GM12872 (cell line): ENCODE measurements around the gene CRCP.
A peak's percentile ranks its signal among the peaks of the same experiment; 100 is the strongest.

Experiments used
- TF ChIP-seq, protein P1 (sequence below): IDR thresholded peaks from 3 replicates; pipeline ENCODE4 v1.5.1; 2011; ENCODE audit warnings: low read depth, mild to moderate bottlenecking, low read length, moderate library complexity; ENCODE audit not compliant: insufficient read depth

Gene CRCP

DNA sequence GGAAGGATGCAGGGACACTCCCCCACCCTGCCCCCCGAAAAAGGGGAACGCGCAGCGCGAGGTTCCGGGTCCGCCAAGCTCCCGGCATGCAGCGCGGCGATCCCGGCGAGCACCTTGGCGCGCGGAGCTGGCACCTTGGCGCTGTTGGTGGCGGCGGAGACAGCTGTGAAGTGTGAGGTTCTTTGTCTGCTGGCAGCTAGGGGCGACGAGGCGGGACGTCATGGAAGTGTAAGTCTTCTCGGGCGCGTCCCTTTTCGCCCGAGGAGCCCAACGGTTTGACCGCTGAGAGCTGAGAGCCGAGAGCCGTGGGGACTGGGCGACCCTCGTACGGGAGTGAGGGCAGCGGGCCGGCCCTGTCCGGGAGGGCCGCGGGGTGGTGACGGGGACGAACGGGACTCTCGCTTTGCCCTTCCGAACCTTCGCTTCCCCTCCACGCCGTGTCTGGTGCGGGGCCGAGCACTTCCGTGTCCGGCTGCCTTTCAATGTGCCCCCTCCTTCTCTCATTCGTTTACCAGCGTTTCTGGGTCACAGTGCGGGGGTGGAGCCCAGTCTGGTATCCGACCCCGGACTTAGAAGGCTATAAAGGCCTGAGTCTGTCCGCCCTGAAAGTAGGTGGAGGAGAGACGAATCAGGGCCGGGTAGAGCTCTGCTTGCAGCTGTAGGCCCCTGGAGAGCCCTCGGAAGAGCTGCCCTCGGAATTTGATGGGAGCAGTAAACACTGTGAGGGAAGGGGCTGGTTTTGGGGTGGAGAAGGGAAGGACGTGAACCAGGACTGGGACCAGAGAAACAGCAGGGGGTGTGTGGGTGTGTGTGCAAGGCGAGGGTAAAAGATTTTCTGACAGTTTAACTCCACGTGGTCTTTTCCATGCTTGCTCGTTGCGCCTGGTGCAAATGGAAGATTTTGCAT is at the start of gene CRCP:
TSS of gene CRCP (plus strand) at position 105 of the 907 bp plus-strand sequence. CDS start at position 221, 116 bp downstream.
- TF ChIP-seq, protein P1, sequence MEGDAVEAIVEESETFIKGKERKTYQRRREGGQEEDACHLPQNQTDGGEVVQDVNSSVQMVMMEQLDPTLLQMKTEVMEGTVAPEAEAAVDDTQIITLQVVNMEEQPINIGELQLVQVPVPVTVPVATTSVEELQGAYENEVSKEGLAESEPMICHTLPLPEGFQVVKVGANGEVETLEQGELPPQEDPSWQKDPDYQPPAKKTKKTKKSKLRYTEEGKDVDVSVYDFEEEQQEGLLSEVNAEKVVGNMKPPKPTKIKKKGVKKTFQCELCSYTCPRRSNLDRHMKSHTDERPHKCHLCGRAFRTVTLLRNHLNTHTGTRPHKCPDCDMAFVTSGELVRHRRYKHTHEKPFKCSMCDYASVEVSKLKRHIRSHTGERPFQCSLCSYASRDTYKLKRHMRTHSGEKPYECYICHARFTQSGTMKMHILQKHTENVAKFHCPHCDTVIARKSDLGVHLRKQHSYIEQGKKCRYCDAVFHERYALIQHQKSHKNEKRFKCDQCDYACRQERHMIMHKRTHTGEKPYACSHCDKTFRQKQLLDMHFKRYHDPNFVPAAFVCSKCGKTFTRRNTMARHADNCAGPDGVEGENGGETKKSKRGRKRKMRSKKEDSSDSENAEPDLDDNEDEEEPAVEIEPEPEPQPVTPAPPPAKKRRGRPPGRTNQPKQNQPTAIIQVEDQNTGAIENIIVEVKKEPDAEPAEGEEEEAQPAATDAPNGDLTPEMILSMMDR, result peak; percentile 49; the same call in 1 of the 3 replicates

DNA sequence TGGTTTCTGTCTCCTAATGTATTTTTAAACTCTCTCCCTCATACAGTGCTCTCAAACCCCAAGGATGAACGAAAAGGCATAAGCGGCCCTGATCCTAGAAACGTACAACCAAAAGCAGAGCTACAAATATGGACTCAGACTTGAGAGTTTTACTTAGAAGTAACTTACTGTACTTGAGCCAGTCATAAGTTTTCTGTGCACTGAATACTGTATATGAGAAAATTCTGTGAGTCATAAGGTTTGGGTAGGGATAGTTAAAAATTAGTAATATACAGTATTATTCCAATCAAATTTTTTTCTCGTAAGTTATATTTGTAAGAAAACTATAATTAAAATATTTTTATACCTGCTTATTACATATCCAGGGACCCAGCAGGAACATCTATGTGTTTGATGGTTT is 44.9 kb upstream of the CRCP start:
- TF ChIP-seq, protein P1, result no peak

DNA sequence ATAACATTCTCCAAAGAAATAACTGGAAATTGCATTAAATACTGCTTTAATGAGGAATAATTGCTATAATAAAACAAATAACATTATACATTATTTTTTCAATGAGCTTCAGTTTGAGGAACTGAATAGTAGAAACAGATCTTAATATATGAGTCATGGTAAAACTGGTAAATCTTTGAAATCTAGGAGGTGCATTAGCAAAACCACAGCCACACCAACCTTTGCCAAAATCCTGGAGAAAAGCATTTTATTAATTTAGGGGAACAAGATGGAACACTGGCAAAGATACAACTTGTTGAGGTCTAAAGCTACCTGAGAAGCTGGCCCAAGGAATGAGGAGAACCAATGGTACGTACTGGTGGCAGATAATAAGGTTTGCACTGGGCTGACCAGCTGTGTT is 44.4 kb upstream of the CRCP start:
- TF ChIP-seq, protein P1, result no peak

DNA sequence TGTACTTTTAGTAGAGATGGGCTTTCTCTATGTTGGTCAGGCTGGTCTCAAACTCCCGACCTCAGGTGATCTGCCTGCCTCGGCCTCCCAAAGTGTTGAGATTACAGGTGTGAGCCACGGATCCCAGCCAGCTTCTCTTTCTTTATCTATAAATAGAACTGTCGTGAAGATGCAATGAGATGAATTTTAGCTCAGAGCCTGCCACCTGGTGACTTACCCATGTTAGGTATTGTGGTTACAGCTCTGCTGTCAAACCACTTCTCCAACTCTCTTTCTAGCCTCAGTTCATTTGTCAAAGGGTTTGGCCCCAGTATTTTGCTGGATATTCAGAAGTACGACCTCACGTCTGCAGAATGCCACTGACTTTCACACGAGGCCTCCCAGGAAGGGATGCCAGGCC is 42.4 kb upstream of the CRCP start:
- TF ChIP-seq, protein P1, result 0 out of 3 replicates have a peak, but pooled peaks have one; percentile 23

DNA sequence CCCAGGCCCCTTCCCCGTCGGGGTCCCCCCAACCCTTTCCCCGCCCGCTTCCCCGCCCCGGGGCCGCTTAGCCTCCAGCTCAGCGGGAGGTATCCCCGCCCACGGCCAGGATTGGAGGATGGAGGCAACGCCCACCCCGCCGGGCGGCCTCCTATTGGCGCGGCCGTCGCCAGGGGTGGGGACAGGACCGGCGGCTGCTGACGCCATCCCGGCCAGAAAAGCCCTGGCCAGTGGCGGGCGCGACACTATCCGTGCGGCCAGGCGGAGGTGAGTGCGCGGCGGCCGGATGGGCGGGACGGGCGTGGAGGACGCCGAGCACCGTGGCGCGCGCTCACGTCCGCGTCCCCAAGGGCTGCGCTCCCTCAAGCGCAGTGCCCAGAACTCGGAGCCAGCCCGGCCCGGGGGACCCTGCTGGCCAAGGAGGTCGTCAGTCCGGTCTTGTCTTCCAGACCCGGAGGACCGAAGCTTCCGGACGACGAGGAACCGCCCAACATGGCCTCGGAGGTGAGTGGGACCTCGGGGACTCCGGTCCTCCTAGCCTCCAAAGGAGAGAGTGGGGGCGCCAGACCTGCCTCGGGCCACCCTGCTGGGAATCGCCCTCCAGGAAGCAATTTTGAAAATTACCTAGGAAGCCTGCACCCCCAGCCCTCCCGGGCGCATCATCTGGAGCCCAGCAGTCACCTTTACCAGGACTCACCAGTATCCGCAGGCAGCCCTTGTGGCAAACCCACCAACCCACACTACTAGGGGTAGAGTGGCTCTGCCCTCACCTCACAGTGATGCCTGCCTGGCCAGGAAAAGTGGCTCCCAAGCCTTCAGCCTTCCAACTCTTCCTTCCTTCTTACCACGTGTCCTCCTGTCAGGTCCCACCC is 38.8 kb upstream of the CRCP start, which contains the start of gene ASL:
TSS of gene ASL (plus strand) at position 230 of the 872 bp plus-strand sequence. CDS start at position 493, 263 bp downstream.
- TF ChIP-seq, protein P1, result no peak

GRCh38 chr7:66076462-66077329 is 38.0 kb upstream of the CRCP start:
- TF ChIP-seq, protein P1, result no peak

DNA sequence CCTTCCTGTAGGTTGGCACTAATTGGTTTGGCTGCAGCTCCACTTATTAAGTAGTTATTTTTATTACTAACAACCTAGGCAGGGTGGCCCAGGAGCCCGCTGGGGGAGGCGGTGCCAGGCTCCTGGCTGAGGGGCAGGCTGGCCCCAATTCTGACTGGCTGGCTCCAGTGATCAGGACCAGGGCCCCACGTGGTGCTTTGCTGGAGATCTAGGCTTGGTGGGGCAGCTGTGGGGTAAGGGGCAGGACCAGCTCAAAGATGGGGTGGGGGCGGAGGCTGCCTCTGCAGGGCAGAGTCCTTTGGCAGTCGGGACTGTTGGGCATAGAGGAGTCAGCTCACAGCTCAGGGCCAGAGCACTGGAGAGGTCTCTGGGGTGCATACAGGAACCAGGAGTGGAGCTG is 36.6 kb upstream of the CRCP start:
- TF ChIP-seq, protein P1, result no peak
